ENCODE results near the gene UBXN6.

Gene UBXN6

GRCh38 chr19:4499318-4499717 lies 41.7 kb upstream of the UBXN6 start:
- Histone ChIP-seq H3K4me1 (ENCODE audit: insufficient read depth, low read length) (no peaks in the 10 kb centered on the region), H4K20me1 (ENCODE audit: insufficient read depth, low read length) (0 out of 2 replicates have a peak, but pooled peaks cover 4% of the 10 kb centered on the region), H3K9ac (ENCODE audit: low read depth, low read length) (no peak overlapping the region), H3K27me3 (ENCODE audit: insufficient read depth, low read length, poor library complexity) (no peaks in the 10 kb centered on the region), H3K4me3 (ENCODE audit: low read depth in 1 of 2, low read length in 2 of 2) (no peak overlapping the region), H3K27ac (ENCODE audit: low read length) (no peak overlapping the region), H2AFZ (ENCODE audit: low read depth, low read length) (no peak overlapping the region), H3K79me2 (ENCODE audit: insufficient read depth, low read length) (no peaks in the 10 kb centered on the region), H3K36me3 (ENCODE audit: insufficient read depth, low read length) (peaks cover 74% of the 10 kb centered on the region), H3K9me3 (ENCODE audit: insufficient read depth, low read length, severe bottlenecking) (no peaks in the 10 kb centered on the region), H3K4me2 (ENCODE audit: insufficient read depth, low read length) (no peak overlapping the region)
- ATAC-seq (ENCODE audit: insufficient read depth, low read depth) (no peak), DNase-seq (no peak)
- no peak for TF ChIP-seq CTCF (IDR thresholded peaks at IDR 0.05; ENCODE audit: borderline replicate concordance, extremely low read depth, low read length, poor library complexity, severe bottlenecking)

- Histone ChIP-seq H3K36me3 (ENCODE audit: insufficient read depth, low read length) (peaks cover 78% of the 10 kb centered on the region), H3K4me2 (ENCODE audit: insufficient read depth, low read length) (no peak overlapping the region), H3K9me3 (ENCODE audit: insufficient read depth, low read length, severe bottlenecking) (no peaks in the 10 kb centered on the region), H3K27ac (ENCODE audit: low read length) (no peak overlapping the region), H3K4me1 (ENCODE audit: insufficient read depth, low read length) (no peaks in the 10 kb centered on the region), H4K20me1 (ENCODE audit: insufficient read depth, low read length) (0 out of 2 replicates have a peak, but pooled peaks cover 4% of the 10 kb centered on the region), H2AFZ (ENCODE audit: low read depth, low read length) (no peak overlapping the region), H3K27me3 (ENCODE audit: insufficient read depth, low read length, poor library complexity) (no peaks in the 10 kb centered on the region), H3K9ac (ENCODE audit: low read depth, low read length) (no peak overlapping the region), H3K79me2 (ENCODE audit: insufficient read depth, low read length) (no peaks in the 10 kb centered on the region), H3K4me3 (ENCODE audit: low read depth in 1 of 2, low read length in 2 of 2) (no peak overlapping the region)
- DNase-seq, result no peak
- ATAC-seq (ENCODE audit: insufficient read depth, low read depth), result no peak
- TF ChIP-seq CTCF (IDR thresholded peaks at IDR 0.05; ENCODE audit: borderline replicate concordance, extremely low read depth, low read length, poor library complexity, severe bottlenecking), result no peak
- TF ChIP-seq EZH2 (IDR thresholded peaks at IDR 0.05; ENCODE audit: borderline replicate concordance, low read depth, low read length, severe bottlenecking), result no peak
These were observed 41.1 kb upstream of the UBXN6 start for GRCh38 chr19:4498694-4499093.

- ATAC-seq (ENCODE audit: insufficient read depth, low read depth) (no peak), DNase-seq (no peak)
- Histone ChIP-seq H3K79me2 (ENCODE audit: insufficient read depth, low read length) (no peaks in the 10 kb centered on the region), H3K9ac (ENCODE audit: low read depth, low read length) (no peak overlapping the region), H3K4me3 (ENCODE audit: low read depth in 1 of 2, low read length in 2 of 2) (no peak overlapping the region), H3K4me2 (ENCODE audit: insufficient read depth, low read length) (no peak overlapping the region), H2AFZ (ENCODE audit: low read depth, low read length) (no peak overlapping the region), H3K27me3 (ENCODE audit: insufficient read depth, low read length, poor library complexity) (no peaks in the 10 kb centered on the region), H3K4me1 (ENCODE audit: insufficient read depth, low read length) (no peaks in the 10 kb centered on the region), H3K36me3 (ENCODE audit: insufficient read depth, low read length) (peaks cover 78% of the 10 kb centered on the region), H3K9me3 (ENCODE audit: insufficient read depth, low read length, severe bottlenecking) (no peaks in the 10 kb centered on the region), H3K27ac (ENCODE audit: low read length) (no peak overlapping the region), H4K20me1 (ENCODE audit: insufficient read depth, low read length) (peaks cover 8% of the 10 kb centered on the region; the same call in 1 of the 2 replicates)
- no peak for TF ChIP-seq CTCF (IDR thresholded peaks at IDR 0.05; ENCODE audit: borderline replicate concordance, extremely low read depth, low read length, poor library complexity, severe bottlenecking)
- no peak for TF ChIP-seq EZH2 (IDR thresholded peaks at IDR 0.05; ENCODE audit: borderline replicate concordance, low read depth, low read length, severe bottlenecking)
These were observed 40.3 kb upstream of the UBXN6 start for GRCh38 chr19:4497770-4498389.

All from DND-41 (cell line).